ENCODE results near the gene SERPINA1. TPM values are rescaled to one million over a fixed set of nuclear protein-coding genes. Genes with fewer than 3 reads are reported as not detected.

SERPINA1 gene
- total and polyA plus RNA-seq, 2 donors (not counting 1 experiment from before 2014, with no cell fraction given) = 0.69 to 6.8 TPM

DNA sequence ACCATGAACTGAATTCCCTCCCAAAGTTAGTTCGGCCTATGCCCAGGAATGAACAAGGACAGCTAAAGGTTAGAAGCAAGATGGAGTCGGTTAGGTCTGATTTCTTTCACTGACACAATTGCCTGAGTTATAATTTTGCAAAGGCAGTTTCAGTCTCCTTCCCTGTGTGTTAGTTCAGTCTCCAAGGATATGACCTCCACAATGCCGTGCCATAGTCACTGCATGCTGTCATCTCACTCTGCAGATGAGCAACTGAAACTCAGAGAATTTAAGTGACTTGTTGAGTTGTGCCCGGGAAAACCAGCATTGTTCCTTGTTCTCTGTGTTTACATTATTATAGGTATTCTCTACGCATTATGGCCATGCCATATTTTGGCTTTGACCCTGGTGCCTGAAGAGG, 10.1 kb upstream of the SERPINA1 start:
- DNase-seq (no peak), ATAC-seq (ENCODE audit: low read depth) (no peak)
- Histone ChIP-seq H3K9ac (ENCODE audit: low read length) (no peak overlapping the region), H4K20me1 (ENCODE audit: control insufficient read depth, insufficient read depth, low read length, poor library complexity, severe bottlenecking) (no peaks in the 10 kb centered on the region), H3K4me3 (ENCODE audit: control extremely low read depth in 1 of 5, extremely low read depth in 1 of 5, insufficient read depth in 1 of 5, low read depth in 2 of 5, low read length in 4 of 5) (no peak overlapping the region), H3K27ac (ENCODE audit: low read length in 2 of 2) (no peak overlapping the region), H3K9me3 (ENCODE audit: control extremely low read depth in 1 of 3, control insufficient read depth in 2 of 3, insufficient read depth in 1 of 3, low read length in 2 of 3) (no peaks in the 10 kb centered on the region), H3K79me2 (ENCODE audit: control insufficient read depth, insufficient read depth, low read length) (no peaks in the 10 kb centered on the region), H3K4me1 (ENCODE audit: control insufficient read depth in 2 of 2, insufficient read depth in 2 of 2, low read length in 2 of 2) (no peaks in the 10 kb centered on the region), H3K36me3 (replicated peaks in 1 of 2; ENCODE audit: control extremely low read depth in 1 of 2, control insufficient read depth in 1 of 2, extremely low read depth in 1 of 2, insufficient read depth in 2 of 2, low read length in 1 of 2) (no peaks in the 10 kb centered on the region), H2AFZ (ENCODE audit: insufficient read depth, low read depth, low read length, poor library complexity, severe bottlenecking) (no peak overlapping the region), H3K27me3 (replicated peaks in 1 of 4; ENCODE audit: control extremely low read depth in 1 of 4, control insufficient read depth in 3 of 4, insufficient read depth in 4 of 4, low read length in 3 of 4) (peaks cover 0 to 3% (median 0%) of the 10 kb centered on the region in 4 experiments), H3K4me2 (replicated peaks; ENCODE audit: low read depth, low read length, poor library complexity, severe bottlenecking) (no peak overlapping the region)
- POLR2A ChIA-PET = no interaction called here
- Mint-ChIP-seq H3K9me3 (ENCODE audit: insufficient read depth) (no peaks in the 10 kb centered on the region), H3K27me3 (peaks cover 14% of the 10 kb centered on the region), H3K27ac (no peak overlapping the region), H3K4me1 (no peaks in the 10 kb centered on the region), H3K4me3 (no peak overlapping the region)
- CTCF ChIA-PET = no interaction called here
- no peak for TF ChIP-seq EZH2 (IDR thresholded peaks at IDR 0.05; ENCODE audit: borderline replicate concordance, insufficient read depth, low read depth, low read length, poor library complexity, severe bottlenecking)
- TF ChIP-seq, protein P1, sequence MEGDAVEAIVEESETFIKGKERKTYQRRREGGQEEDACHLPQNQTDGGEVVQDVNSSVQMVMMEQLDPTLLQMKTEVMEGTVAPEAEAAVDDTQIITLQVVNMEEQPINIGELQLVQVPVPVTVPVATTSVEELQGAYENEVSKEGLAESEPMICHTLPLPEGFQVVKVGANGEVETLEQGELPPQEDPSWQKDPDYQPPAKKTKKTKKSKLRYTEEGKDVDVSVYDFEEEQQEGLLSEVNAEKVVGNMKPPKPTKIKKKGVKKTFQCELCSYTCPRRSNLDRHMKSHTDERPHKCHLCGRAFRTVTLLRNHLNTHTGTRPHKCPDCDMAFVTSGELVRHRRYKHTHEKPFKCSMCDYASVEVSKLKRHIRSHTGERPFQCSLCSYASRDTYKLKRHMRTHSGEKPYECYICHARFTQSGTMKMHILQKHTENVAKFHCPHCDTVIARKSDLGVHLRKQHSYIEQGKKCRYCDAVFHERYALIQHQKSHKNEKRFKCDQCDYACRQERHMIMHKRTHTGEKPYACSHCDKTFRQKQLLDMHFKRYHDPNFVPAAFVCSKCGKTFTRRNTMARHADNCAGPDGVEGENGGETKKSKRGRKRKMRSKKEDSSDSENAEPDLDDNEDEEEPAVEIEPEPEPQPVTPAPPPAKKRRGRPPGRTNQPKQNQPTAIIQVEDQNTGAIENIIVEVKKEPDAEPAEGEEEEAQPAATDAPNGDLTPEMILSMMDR (IDR thresholded peaks at IDR 0.05) = no peak
- intact Hi-C loops (cut with micrococcal nuclease) = no loop called here
- WGBS (ENCODE audit: insufficient coverage) = 94% methylated on average over 5 of the region's 5 CpGs

DNA sequence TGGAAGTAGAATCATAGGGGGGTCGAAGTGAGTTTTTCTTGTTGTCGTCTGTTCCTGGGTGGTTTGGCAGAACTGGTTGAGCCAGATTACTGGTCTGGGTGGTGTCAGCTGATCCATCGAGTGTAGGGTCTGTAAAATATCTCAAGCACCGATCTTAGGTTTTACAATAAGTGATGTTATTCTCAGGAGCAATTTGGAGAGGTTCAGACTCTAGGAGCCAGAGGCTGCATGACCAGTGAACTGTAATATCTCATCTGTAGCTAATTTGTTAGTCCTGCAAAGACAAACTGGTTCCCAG, 9.7 kb upstream of the SERPINA1 start:
- no peak overlapping the region for H3K4me3 ChIP-seq (ENCODE audit: control extremely low read depth in 1 of 5, extremely low read depth in 1 of 5, insufficient read depth in 1 of 5, low read depth in 2 of 5, low read length in 4 of 5)
- ChIA-PET CTCF (interaction anchor here (1.0 kb wide), 1 partner anchor 88 kb away, joined by 3 read pairs; no protein-coding TSS in a partner anchor), POLR2A (no interaction called here)
- Mint-ChIP-seq H3K27me3 (peaks cover 14% of the 10 kb centered on the region), H3K4me1 (no peaks in the 10 kb centered on the region), H3K27ac (no peak overlapping the region), H3K4me3 (no peak overlapping the region), H3K9me3 (ENCODE audit: insufficient read depth) (no peaks in the 10 kb centered on the region)
- intact Hi-C loops (cut with micrococcal nuclease) = no loop called here
- no peaks in the 10 kb centered on the region for H3K9me3 ChIP-seq (ENCODE audit: control extremely low read depth in 1 of 3, control insufficient read depth in 2 of 3, insufficient read depth in 1 of 3, low read length in 2 of 3)
- no peak overlapping the region for H3K27ac ChIP-seq (ENCODE audit: low read length in 2 of 2)
- no peaks in the 10 kb centered on the region for H3K4me1 ChIP-seq (ENCODE audit: control insufficient read depth in 2 of 2, insufficient read depth in 2 of 2, low read length in 2 of 2)
- no peak overlapping the region for H3K9ac ChIP-seq (ENCODE audit: low read length)
- ATAC-seq (ENCODE audit: low read depth) (no peak), DNase-seq (no peak)
- H3K79me2 ChIP-seq (ENCODE audit: control insufficient read depth, insufficient read depth, low read length) = no peaks in the 10 kb centered on the region
- no peaks in the 10 kb centered on the region for H3K36me3 ChIP-seq (replicated peaks in 1 of 2; ENCODE audit: control extremely low read depth in 1 of 2, control insufficient read depth in 1 of 2, extremely low read depth in 1 of 2, insufficient read depth in 2 of 2, low read length in 1 of 2)
- H2AFZ ChIP-seq (ENCODE audit: insufficient read depth, low read depth, low read length, poor library complexity, severe bottlenecking) = no peak overlapping the region
- H3K4me2 ChIP-seq (replicated peaks; ENCODE audit: low read depth, low read length, poor library complexity, severe bottlenecking) = no peak overlapping the region
- no peaks in the 10 kb centered on the region for H4K20me1 ChIP-seq (ENCODE audit: control insufficient read depth, insufficient read depth, low read length, poor library complexity, severe bottlenecking)
- TF ChIP-seq, protein P1 (IDR thresholded peaks at IDR 0.05) = no peak
- no peak for TF ChIP-seq EZH2 (IDR thresholded peaks at IDR 0.05; ENCODE audit: borderline replicate concordance, insufficient read depth, low read depth, low read length, poor library complexity, severe bottlenecking)
- WGBS (ENCODE audit: insufficient coverage) = 32% methylated on average over 4 of the region's 4 CpGs
- H3K27me3 ChIP-seq (replicated peaks in 1 of 4; ENCODE audit: control extremely low read depth in 1 of 4, control insufficient read depth in 3 of 4, insufficient read depth in 4 of 4, low read length in 3 of 4) = peaks cover 0 to 3% (median 0%) of the 10 kb centered on the region in 4 experiments

All from B cell (primary cell).